GM23338 (cell line): ENCODE results near the gene HCN3. TPM values are rescaled to one million over a fixed set of nuclear protein-coding genes. Genes with fewer than 3 reads are reported as not detected.

Experiments
- ATAC-seq: fragments of 200-7000 bp; cut with Tn5 transposase; 3 replicates; pipeline ENCODE4 v1.9.1; 2020
- DNase-seq: peaks from one replicate; pipeline ENCODE4 v3.0.0-alpha.2; 2015; ENCODE audit warnings: low spot score
- H2AFZ ChIP-seq: fragments of 200-600 bp; sonication (generic); 2 replicates; pipeline ENCODE4 v1.8.0; 2016; ENCODE audit warnings: antibody characterized with exemption, mild to moderate bottlenecking, moderate library complexity
- H3F3A ChIP-seq: fragments of 200-600 bp; sonication (generic); replicated peaks from 2 replicates; pipeline ENCODE4 v1.8.0; 2017; ENCODE audit warnings: antibody characterized with exemption, mixed run types, low read depth
- H3K27ac ChIP-seq: fragments of 200-600 bp; sonication (generic); 2 replicates; pipeline ENCODE4 v1.6.1; 2016; ENCODE audit warnings: low read depth
- H3K27me3 ChIP-seq: fragments of 200-600 bp; sonication (generic); 2 replicates; pipeline ENCODE4 v1.8.0; 2016; ENCODE audit warnings: mild to moderate bottlenecking, mixed run types, moderate library complexity; ENCODE audit not compliant: insufficient read depth
- H3K36me3 ChIP-seq: fragments of 200-600 bp; sonication (generic); 2 replicates; pipeline ENCODE4 v1.8.0; 2016; ENCODE audit warnings: mild to moderate bottlenecking; ENCODE audit not compliant: insufficient read depth
- H3K4me1 ChIP-seq: fragments of 200-600 bp; sonication (generic); 2 replicates; pipeline ENCODE4 v1.8.0; 2016; ENCODE audit warnings: mild to moderate bottlenecking, moderate library complexity; ENCODE audit not compliant: insufficient read depth
- H3K4me2 ChIP-seq: fragments of 200-600 bp; sonication (generic); 2 replicates; pipeline ENCODE4 v1.7.1; 2017; ENCODE audit warnings: mixed run types
- H3K4me3 ChIP-seq: fragments of 200-600 bp; sonication (generic); 2 replicates; pipeline ENCODE4 v1.6.1; 2016; ENCODE audit warnings: mixed run types
- H3K79me2 ChIP-seq: fragments of 200-600 bp; sonication (generic); replicated peaks from 2 replicates; pipeline ENCODE4 v1.8.0; 2017; ENCODE audit warnings: mild to moderate bottlenecking; ENCODE audit not compliant: insufficient read depth
- H3K9me2 ChIP-seq: fragments of 200-600 bp; sonication (generic); 2 replicates; pipeline ENCODE4 v1.8.0; 2017; ENCODE audit not compliant: insufficient read depth
- H4K20me1 ChIP-seq: fragments of 200-600 bp; sonication (generic); replicated peaks from 2 replicates; pipeline ENCODE4 v1.8.0; 2017; ENCODE audit warnings: mild to moderate bottlenecking; ENCODE audit not compliant: insufficient read depth
- H3K27ac Mint-ChIP-seq: 2 replicates; pipeline ENCODE4 v1.8.0; 2020; ENCODE audit warnings: inconsistent platforms, mild to moderate bottlenecking, moderate library complexity, mixed read lengths
- H3K27me3 Mint-ChIP-seq: 3 replicates; pipeline ENCODE4 v1.8.0; 2022; ENCODE audit warnings: low read depth, mild to moderate bottlenecking, moderate library complexity, mixed read lengths, inconsistent platforms; ENCODE audit not compliant: insufficient read depth, poor library complexity
- H3K36me3 Mint-ChIP-seq: 3 replicates; pipeline ENCODE4 v1.8.0; 2021; ENCODE audit warnings: low read depth, mild to moderate bottlenecking, inconsistent platforms, moderate library complexity, mixed read lengths
- H3K4me1 Mint-ChIP-seq: 3 replicates; pipeline ENCODE4 v1.8.0; 2020; ENCODE audit warnings: mild to moderate bottlenecking, inconsistent platforms, mixed read lengths
- H3K4me3 Mint-ChIP-seq: 3 replicates; pipeline ENCODE4 v1.8.0; 2021; ENCODE audit warnings: moderate library complexity, mild to moderate bottlenecking, inconsistent platforms, mixed read lengths
- H3K9me3 Mint-ChIP-seq: 3 replicates; pipeline ENCODE4 v1.8.0; 2020; ENCODE audit warnings: moderate library complexity, mild to moderate bottlenecking, inconsistent platforms, mixed read lengths
- CREB1 ChIP-seq: fragments of 250-450 bp; sonication (Bioruptor Pico); IDR thresholded peaks from 2 replicates; pipeline ENCODE4 v1.5.0; 2020; ENCODE audit warnings: low read depth, mild to moderate bottlenecking, moderate library complexity
- CTCF ChIP-seq, 2 experiments: fragments of 200-600 bp in 1 of 2; sonication (generic) in 1 of 2; conservative IDR thresholded peaks; 2 replicates each; pipeline versions ENCODE4 v1.5.1 to v1.6.1; 2016 to 2017; ENCODE audit warnings: antibody characterized with exemption in 2 of 2, low read depth in 2 of 2, mild to moderate bottlenecking in 2 of 2, moderate library complexity in 1 of 2
- ETS1 ChIP-seq: IDR thresholded peaks from 2 replicates; pipeline ENCODE4 v1.6.1; 2016; ENCODE audit warnings: antibody characterized with exemption
- EZH2 ChIP-seq: fragments of 200-600 bp; sonication (generic); IDR thresholded peaks from one replicate; pipeline ENCODE4 v1.8.0; 2017; ENCODE audit warnings: antibody characterized with exemption, mild to moderate bottlenecking, low read depth; ENCODE audit not compliant: unreplicated experiment
- EZH2phosphoT487 ChIP-seq: fragments of 200-600 bp; sonication (generic); IDR thresholded peaks from one replicate; pipeline ENCODE4 v1.8.1; 2018; ENCODE audit warnings: antibody characterized with exemption; ENCODE audit not compliant: unreplicated experiment
- JUNB ChIP-seq: IDR thresholded peaks from one replicate; pipeline ENCODE4 v1.6.1; 2016; ENCODE audit warnings: antibody characterized with exemption; ENCODE audit not compliant: unreplicated experiment
- NANOG ChIP-seq: IDR thresholded peaks from 2 replicates; pipeline ENCODE4 v1.6.1; 2016; ENCODE audit warnings: antibody characterized with exemption, borderline replicate concordance
- POLR2AphosphoS5 ChIP-seq: IDR thresholded peaks from 2 replicates; pipeline ENCODE4 v1.6.1; 2016; ENCODE audit warnings: antibody characterized with exemption, low read depth
- REST ChIP-seq: IDR thresholded peaks from one replicate; pipeline ENCODE4 v1.6.1; 2018; ENCODE audit warnings: antibody characterized with exemption; ENCODE audit not compliant: unreplicated experiment
- STAT1 ChIP-seq: IDR thresholded peaks from one replicate; pipeline ENCODE4 v1.6.1; 2016; ENCODE audit warnings: antibody characterized with exemption; ENCODE audit not compliant: unreplicated experiment
- ZNF114 ChIP-seq: fragments of 250-450 bp; sonication (Bioruptor Pico); IDR thresholded peaks from 2 replicates; pipeline ENCODE4 v1.5.0; 2020; ENCODE audit warnings: mild to moderate bottlenecking, moderate library complexity
- ZNF331 ChIP-seq: fragments of 250-450 bp; sonication (Bioruptor Pico); IDR thresholded peaks from 2 replicates; pipeline ENCODE4 v1.5.0; 2020; ENCODE audit warnings: low read depth, mild to moderate bottlenecking, moderate library complexity
- ZNF462 ChIP-seq: fragments of 250-450 bp; sonication (Bioruptor Pico); IDR thresholded peaks from 2 replicates; pipeline ENCODE4 v1.5.0; 2020; ENCODE audit warnings: mild to moderate bottlenecking, moderate library complexity
- polyA plus RNA-seq: library from polyadenylated mRNA; unstranded; fragments of >200 nt; fragmentation: Nextera tagmentation; extraction: Ambion mirVana; gene quantifications from 2 replicates; pipeline ENCODE4 v1.2.1, GENCODE V29; 2016
- total RNA-seq: library from RNA; depleted of rRNA; stranded (reverse); fragments of >200 nt; shearing (Covaris generic); gene quantifications from 2 replicates; pipeline ENCODE4 v1.2.3, GENCODE V29; 2014

Gene HCN3
- total and polyA plus RNA-seq, 2 experiments from 2014 or later = 3.4 to 4.9 TPM

- peak overlapping the region; percentile 99 for H3K4me3 ChIP-seq
- DNase-seq (peak; percentile 46), ATAC-seq (no peak)
- no peak overlapping the region; the same call in 1 of the 2 replicates for H2AFZ ChIP-seq
- no peak overlapping the region for H3K27ac ChIP-seq
- peaks cover 26% of the 10 kb centered on the region for H3K36me3 Mint-ChIP-seq
- no peaks in the 10 kb centered on the region for H3K9me2 ChIP-seq
- no peak overlapping the region for H3K27ac Mint-ChIP-seq
- H3K27me3 ChIP-seq = peaks cover 7% of the 10 kb centered on the region
- H3K27me3 Mint-ChIP-seq = peaks cover 24% of the 10 kb centered on the region
- H4K20me1 ChIP-seq = peaks cover 19% of the 10 kb centered on the region
- peaks cover 41% of the 10 kb centered on the region for H3K4me1 Mint-ChIP-seq
- H3K36me3 ChIP-seq = peaks cover 24% of the 10 kb centered on the region
- peak overlapping the region; percentile 99 for H3K4me2 ChIP-seq
- TF ChIP-seq POLR2AphosphoS5 (no peak), ZNF331 (no peak), STAT1 (no peak), EZH2 (no peak), NANOG (no peak), REST (no peak), ETS1 (no peak), EZH2phosphoT487 (no peak), JUNB (no peak), ZNF462 (CRISPR knock-in tag) (no peak), CREB1 (CRISPR knock-in tag) (no peak), CTCF (conservative IDR thresholded peaks at IDR 0.05; ENCODE audit: low read depth in 2 of 2) (no peak), ZNF114 (CRISPR knock-in tag) (no peak)
- H3K4me1 ChIP-seq = peaks cover 28% of the 10 kb centered on the region
- no peaks in the 10 kb centered on the region for H3K9me3 Mint-ChIP-seq
- peaks cover 54% of the 10 kb centered on the region for H3F3A ChIP-seq
- H3K79me2 ChIP-seq = no peaks in the 10 kb centered on the region
- peak overlapping the region; percentile 81 for H3K4me3 Mint-ChIP-seq
These were observed 44.6 kb downstream of the HCN3 start for GRCh38 chr1:155321639-155322503.
